WTC11 (cell line): Measurements from ENCODE around the gene HOXA7. TPM values are rescaled to one million over a fixed set of nuclear protein-coding genes. Genes with fewer than 3 reads are reported as not detected.

ENCODE experiments used
- ATAC-seq: fragments of 200-7000 bp; cut with Tn5 transposase; 2 replicates; pipeline ENCODE4 v1.10.0; 2021; ENCODE audit warnings: mild to moderate bottlenecking, moderate library complexity
- Bru-seq: library from RNA; stranded (reverse); fragments of 400-500 nt; gene quantifications from one replicate; lab custom pipeline; 2021; lab: Mats Ljungman, UMichigan
- CTCF ChIA-PET: fragments of 300-600 bp; sonication (Branson Sonifier 250); formaldehyde crosslinking; loops from one replicate; lab custom pipeline; 2021; ENCODE audit warnings: antibody characterized with exemption; lab: Charles Lee
- POLR2A ChIA-PET: fragments of 350-600 bp; sonication (Branson Sonifier 250); formaldehyde crosslinking; loops from one replicate; lab custom pipeline; 2021; ENCODE audit warnings: antibody characterized with exemption; lab: Charles Lee
- DNase-seq: peaks from one replicate; pipeline ENCODE4 v3.0.0; 2021; ENCODE audit warnings: low spot score
- H3K27ac Mint-ChIP-seq: 2 replicates; pipeline ENCODE4 v1.8.0; 2021; ENCODE audit warnings: mixed read lengths
- H3K27me3 Mint-ChIP-seq: 2 replicates; pipeline ENCODE4 v1.8.0; 2021; ENCODE audit warnings: low read depth, mild to moderate bottlenecking, moderate library complexity, mixed read lengths
- H3K36me3 Mint-ChIP-seq: 2 replicates; pipeline ENCODE4 v1.8.0; 2021; ENCODE audit warnings: mixed read lengths
- H3K4me1 Mint-ChIP-seq: 2 replicates; pipeline ENCODE4 v1.8.0; 2022; ENCODE audit warnings: mixed read lengths
- H3K4me3 Mint-ChIP-seq: 2 replicates; pipeline ENCODE4 v1.8.0; 2021; ENCODE audit warnings: mild to moderate bottlenecking, moderate library complexity, mixed read lengths
- H3K9me3 Mint-ChIP-seq: 2 replicates; pipeline ENCODE4 v1.8.0; 2021; ENCODE audit warnings: mixed read lengths
- CBFB ChIP-seq: sonication (generic); formaldehyde crosslinking; IDR thresholded peaks from 2 replicates; pipeline ENCODE4 v1.8.1; 2022; ENCODE audit warnings: mild to moderate bottlenecking, low read depth, missing genetic modification reagents
- ETV6 ChIP-seq: sonication (generic); formaldehyde crosslinking; IDR thresholded peaks from 2 replicates; pipeline ENCODE4 v1.8.1; 2022; ENCODE audit warnings: mild to moderate bottlenecking, missing genetic modification reagents
- GTF2I ChIP-seq: fragments of 250-450 bp; sonication (Bioruptor Pico); conservative IDR thresholded peaks from 2 replicates; pipeline ENCODE4 v1.4.0; 2021; ENCODE audit warnings: mild to moderate bottlenecking
- KAT7 ChIP-seq: sonication (generic); formaldehyde crosslinking; IDR thresholded peaks from 2 replicates; pipeline ENCODE4 v1.8.1; 2023; ENCODE audit warnings: missing genetic modification reagents, mild to moderate bottlenecking, borderline replicate concordance
- MYBL2 ChIP-seq: sonication (generic); formaldehyde crosslinking; IDR thresholded peaks from 2 replicates; pipeline ENCODE4 v1.8.1; 2023; ENCODE audit warnings: mild to moderate bottlenecking, moderate library complexity, missing genetic modification reagents
- NR2C2 ChIP-seq: sonication (generic); formaldehyde crosslinking; IDR thresholded peaks from 2 replicates; pipeline ENCODE4 v1.8.0; 2022; ENCODE audit warnings: mild to moderate bottlenecking, missing genetic modification reagents
- RORB ChIP-seq: fragments of 250-450 bp; sonication (Bioruptor Pico); IDR thresholded peaks from 2 replicates; pipeline ENCODE4 v1.9.0; 2021; ENCODE audit warnings: mild to moderate bottlenecking
- TCF7 ChIP-seq: sonication (generic); formaldehyde crosslinking; IDR thresholded peaks from 2 replicates; pipeline ENCODE4 v1.8.0; 2022; ENCODE audit warnings: mild to moderate bottlenecking, low read depth, missing genetic modification reagents, moderate library complexity
- ZNF121 ChIP-seq: sonication (generic); formaldehyde crosslinking; IDR thresholded peaks from 2 replicates; pipeline ENCODE4 v1.8.0; 2023; ENCODE audit warnings: missing genetic modification reagents
- ZNF317 ChIP-seq: sonication (generic); formaldehyde crosslinking; IDR thresholded peaks from 2 replicates; pipeline ENCODE4 v1.8.1; 2023; ENCODE audit warnings: low read depth, mild to moderate bottlenecking, moderate library complexity, missing genetic modification reagents, borderline replicate concordance
- ZNF671 ChIP-seq: fragments of 250-450 bp; sonication (Bioruptor Pico); IDR thresholded peaks from 2 replicates; pipeline ENCODE4 v1.8.0; 2021; ENCODE audit warnings: mild to moderate bottlenecking
- long read RNA-seq, 3 experiments: library from RNA in 1 of 3; library from capped mRNA in 1 of 3; library from polyadenylated mRNA in 1 of 3; unstranded in 2 of 3; stranded (forward) in 1 of 3; transcript quantifications; one replicate each; pipeline ENCODE4 v2.0.0, GENCODE V29; 2021
- total RNA-seq: library from RNA; stranded (reverse); gene quantifications from 3 replicates; pipeline ENCODE4 v1.2.3, GENCODE V29; 2021
- TF ChIP-seq, protein P1 (sequence below): sonication (generic); formaldehyde crosslinking; IDR thresholded peaks from 2 replicates; pipeline ENCODE4 v1.8.0; 2022; ENCODE audit warnings: mild to moderate bottlenecking, missing genetic modification reagents
- TF ChIP-seq, protein P2 (sequence below): sonication (generic); formaldehyde crosslinking; IDR thresholded peaks from 2 replicates; pipeline ENCODE4 v1.8.1; 2023; ENCODE audit warnings: mild to moderate bottlenecking, missing genetic modification reagents, moderate library complexity
- TF ChIP-seq, protein P3 (sequence below): sonication (generic); formaldehyde crosslinking; IDR thresholded peaks from 2 replicates; pipeline ENCODE4 v1.8.1; 2022; ENCODE audit warnings: missing genetic modification reagents, borderline replicate concordance
- TF ChIP-seq, protein P4 (sequence below): sonication (generic); formaldehyde crosslinking; IDR thresholded peaks from 2 replicates; pipeline ENCODE4 v1.8.0; 2022; ENCODE audit warnings: mild to moderate bottlenecking, missing genetic modification reagents
- TF ChIP-seq, protein P5 (sequence below): fragments of 250-450 bp; sonication (Bioruptor Pico); IDR thresholded peaks from 2 replicates; pipeline ENCODE4 v1.8.0; 2021; ENCODE audit warnings: mild to moderate bottlenecking
- TF ChIP-seq, protein P6 (sequence below): fragments of 250-450 bp; sonication (Bioruptor Pico); IDR thresholded peaks from 2 replicates; pipeline ENCODE4 v1.9.0; 2021; ENCODE audit warnings: mild to moderate bottlenecking, borderline replicate concordance
- TF ChIP-seq, protein P7 (sequence below): sonication (generic); formaldehyde crosslinking; IDR thresholded peaks from 2 replicates; pipeline ENCODE4 v1.8.0; 2022; ENCODE audit warnings: mild to moderate bottlenecking, missing genetic modification reagents

The HOXA7 gene
- not detected in 3 replicates for total RNA-seq
- not detected for Bru-seq, nascent RNA
- long read RNA-seq, experiment 1: 0 reads
- long read RNA-seq, experiment 2: 0 reads
- long read RNA-seq, experiment 3: 0 reads

DNA sequence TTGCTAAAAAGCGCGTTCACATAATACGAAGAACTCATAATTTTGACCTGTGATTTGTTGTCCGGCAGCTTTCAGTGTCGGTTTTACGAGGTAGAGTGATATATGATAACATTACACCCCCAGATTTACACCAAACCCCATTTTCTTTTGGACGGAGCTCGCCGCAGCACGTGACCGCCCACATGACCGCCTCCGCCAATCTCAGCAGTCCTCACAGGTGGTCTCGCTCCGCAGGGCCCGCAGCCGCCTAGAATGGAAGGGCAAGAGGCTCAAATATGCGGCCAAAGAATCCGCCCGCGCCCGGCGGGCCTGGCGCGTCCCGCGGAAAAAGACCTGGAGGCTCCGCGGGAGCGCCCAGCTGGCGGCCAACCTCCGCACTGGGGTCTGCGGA is at the start of gene HOXA7:
TSS of gene HOXA7 (minus strand) at position 168 of the 391 bp plus-strand sequence. CDS start at position 38, 130 bp downstream.
- TF ChIP-seq, protein P1, sequence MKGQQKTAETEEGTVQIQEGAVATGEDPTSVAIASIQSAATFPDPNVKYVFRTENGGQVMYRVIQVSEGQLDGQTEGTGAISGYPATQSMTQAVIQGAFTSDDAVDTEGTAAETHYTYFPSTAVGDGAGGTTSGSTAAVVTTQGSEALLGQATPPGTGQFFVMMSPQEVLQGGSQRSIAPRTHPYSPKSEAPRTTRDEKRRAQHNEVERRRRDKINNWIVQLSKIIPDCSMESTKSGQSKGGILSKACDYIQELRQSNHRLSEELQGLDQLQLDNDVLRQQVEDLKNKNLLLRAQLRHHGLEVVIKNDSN (CRISPR knock-in tag): peak; percentile 97
- TF ChIP-seq, protein P2, sequence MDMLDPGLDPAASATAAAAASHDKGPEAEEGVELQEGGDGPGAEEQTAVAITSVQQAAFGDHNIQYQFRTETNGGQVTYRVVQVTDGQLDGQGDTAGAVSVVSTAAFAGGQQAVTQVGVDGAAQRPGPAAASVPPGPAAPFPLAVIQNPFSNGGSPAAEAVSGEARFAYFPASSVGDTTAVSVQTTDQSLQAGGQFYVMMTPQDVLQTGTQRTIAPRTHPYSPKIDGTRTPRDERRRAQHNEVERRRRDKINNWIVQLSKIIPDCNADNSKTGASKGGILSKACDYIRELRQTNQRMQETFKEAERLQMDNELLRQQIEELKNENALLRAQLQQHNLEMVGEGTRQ (CRISPR knock-in tag): peak; percentile 94
- TF ChIP-seq ETV6 (CRISPR knock-in tag): no peak
- ChIA-PET CTCF (interaction anchor here (0.9 to 1.5 kb wide), 5 partner anchors 9 to 787 kb away, joined by 3 to 8 read pairs (median 3); partner anchors contain the start of genes HOXA5 and HOXA9), POLR2A (no interaction called here)

DNA sequence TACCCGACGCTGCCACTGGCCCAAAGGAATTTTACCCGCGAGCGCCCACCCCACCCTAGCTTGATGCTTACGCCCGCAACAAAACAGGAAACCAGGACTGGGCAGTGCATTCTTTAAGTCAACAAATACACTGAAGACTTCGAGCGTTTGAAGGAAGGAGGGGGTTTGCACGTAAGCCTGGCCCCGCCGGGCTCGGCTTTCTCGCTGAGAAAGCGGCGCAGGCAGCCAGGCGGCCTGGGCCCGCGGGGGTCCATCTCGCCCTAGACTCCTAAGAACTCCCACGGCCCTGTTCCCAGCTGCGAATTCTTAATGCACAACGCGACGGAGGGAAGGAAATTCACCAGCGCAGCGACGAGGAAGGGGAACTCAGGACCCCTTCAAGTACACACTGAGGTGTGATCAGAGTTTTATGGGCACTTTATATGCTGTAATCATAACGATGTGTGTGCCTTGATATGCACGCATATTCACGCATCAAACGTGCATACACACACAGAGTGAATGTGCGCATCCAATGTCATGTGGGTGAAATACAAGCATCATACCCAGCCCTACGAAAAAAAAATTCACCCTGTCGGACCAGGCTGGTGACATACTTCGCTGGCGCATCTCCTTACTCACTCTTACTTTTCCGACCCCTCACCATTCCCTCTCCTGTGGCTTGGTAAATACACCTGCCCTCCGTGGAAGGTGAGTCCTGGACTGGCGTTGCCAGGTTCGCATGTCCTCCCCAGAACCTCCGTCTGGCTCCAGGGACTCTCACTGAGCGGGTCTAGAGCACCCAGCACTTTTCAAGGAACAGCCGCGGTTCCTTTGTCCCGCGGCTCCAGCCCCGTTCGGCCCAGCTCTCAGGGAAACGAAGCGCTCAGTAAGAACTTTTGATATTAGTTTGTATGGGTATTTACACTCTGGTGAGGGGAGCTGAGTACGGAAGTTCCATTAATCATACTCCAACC is 49.1 kb upstream of the HOXA7 start:
- Mint-ChIP-seq H3K9me3 (no peaks in the 10 kb centered on the region), H3K4me1 (peaks cover 30% of the 10 kb centered on the region), H3K4me3 (peak overlapping the region; percentile 41), H3K36me3 (no peaks in the 10 kb centered on the region), H3K27ac (no peak overlapping the region), H3K27me3 (peaks cover 100% of the 10 kb centered on the region)
- ATAC-seq: no peak
- ChIA-PET CTCF (interaction anchor here (1.0 to 2.4 kb wide), 5 partner anchors 10 to 400 kb away, joined by 3 to 12 read pairs (median 4); no protein-coding TSS in a partner anchor), POLR2A (interaction anchor here (0.8 kb wide), 1 partner anchor 30 kb away, joined by 3 read pairs; no protein-coding TSS in a partner anchor)
- DNase-seq: no peak
- TF ChIP-seq, protein P3, sequence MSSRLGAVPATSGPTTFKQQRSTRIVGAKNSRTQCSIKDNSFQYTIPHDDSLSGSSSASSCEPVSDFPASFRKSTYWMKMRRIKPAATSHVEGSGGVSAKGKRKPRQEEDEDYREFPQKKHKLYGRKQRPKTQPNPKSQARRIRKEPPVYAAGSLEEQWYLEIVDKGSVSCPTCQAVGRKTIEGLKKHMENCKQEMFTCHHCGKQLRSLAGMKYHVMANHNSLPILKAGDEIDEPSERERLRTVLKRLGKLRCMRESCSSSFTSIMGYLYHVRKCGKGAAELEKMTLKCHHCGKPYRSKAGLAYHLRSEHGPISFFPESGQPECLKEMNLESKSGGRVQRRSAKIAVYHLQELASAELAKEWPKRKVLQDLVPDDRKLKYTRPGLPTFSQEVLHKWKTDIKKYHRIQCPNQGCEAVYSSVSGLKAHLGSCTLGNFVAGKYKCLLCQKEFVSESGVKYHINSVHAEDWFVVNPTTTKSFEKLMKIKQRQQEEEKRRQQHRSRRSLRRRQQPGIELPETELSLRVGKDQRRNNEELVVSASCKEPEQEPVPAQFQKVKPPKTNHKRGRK: no peak
- TF ChIP-seq CBFB (CRISPR knock-in tag) (no peak), ZNF121 (no peak), KAT7 (CRISPR knock-in tag) (no peak), MYBL2 (CRISPR knock-in tag) (no peak), ZNF317 (CRISPR knock-in tag) (no peak), NR2C2 (CRISPR knock-in tag) (no peak), ZNF671 (CRISPR knock-in tag) (no peak), RORB (CRISPR knock-in tag) (no peak), TCF7 (CRISPR knock-in tag) (no peak), GTF2I (CRISPR knock-in tag) (no peak)
- TF ChIP-seq, protein P4, sequence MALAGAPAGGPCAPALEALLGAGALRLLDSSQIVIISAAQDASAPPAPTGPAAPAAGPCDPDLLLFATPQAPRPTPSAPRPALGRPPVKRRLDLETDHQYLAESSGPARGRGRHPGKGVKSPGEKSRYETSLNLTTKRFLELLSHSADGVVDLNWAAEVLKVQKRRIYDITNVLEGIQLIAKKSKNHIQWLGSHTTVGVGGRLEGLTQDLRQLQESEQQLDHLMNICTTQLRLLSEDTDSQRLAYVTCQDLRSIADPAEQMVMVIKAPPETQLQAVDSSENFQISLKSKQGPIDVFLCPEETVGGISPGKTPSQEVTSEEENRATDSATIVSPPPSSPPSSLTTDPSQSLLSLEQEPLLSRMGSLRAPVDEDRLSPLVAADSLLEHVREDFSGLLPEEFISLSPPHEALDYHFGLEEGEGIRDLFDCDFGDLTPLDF (CRISPR knock-in tag): no peak
- TF ChIP-seq, protein P5, sequence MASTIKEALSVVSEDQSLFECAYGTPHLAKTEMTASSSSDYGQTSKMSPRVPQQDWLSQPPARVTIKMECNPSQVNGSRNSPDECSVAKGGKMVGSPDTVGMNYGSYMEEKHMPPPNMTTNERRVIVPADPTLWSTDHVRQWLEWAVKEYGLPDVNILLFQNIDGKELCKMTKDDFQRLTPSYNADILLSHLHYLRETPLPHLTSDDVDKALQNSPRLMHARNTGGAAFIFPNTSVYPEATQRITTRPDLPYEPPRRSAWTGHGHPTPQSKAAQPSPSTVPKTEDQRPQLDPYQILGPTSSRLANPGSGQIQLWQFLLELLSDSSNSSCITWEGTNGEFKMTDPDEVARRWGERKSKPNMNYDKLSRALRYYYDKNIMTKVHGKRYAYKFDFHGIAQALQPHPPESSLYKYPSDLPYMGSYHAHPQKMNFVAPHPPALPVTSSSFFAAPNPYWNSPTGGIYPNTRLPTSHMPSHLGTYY: no peak
- TF ChIP-seq, protein P1 (CRISPR knock-in tag): no peak
- TF ChIP-seq, protein P6, sequence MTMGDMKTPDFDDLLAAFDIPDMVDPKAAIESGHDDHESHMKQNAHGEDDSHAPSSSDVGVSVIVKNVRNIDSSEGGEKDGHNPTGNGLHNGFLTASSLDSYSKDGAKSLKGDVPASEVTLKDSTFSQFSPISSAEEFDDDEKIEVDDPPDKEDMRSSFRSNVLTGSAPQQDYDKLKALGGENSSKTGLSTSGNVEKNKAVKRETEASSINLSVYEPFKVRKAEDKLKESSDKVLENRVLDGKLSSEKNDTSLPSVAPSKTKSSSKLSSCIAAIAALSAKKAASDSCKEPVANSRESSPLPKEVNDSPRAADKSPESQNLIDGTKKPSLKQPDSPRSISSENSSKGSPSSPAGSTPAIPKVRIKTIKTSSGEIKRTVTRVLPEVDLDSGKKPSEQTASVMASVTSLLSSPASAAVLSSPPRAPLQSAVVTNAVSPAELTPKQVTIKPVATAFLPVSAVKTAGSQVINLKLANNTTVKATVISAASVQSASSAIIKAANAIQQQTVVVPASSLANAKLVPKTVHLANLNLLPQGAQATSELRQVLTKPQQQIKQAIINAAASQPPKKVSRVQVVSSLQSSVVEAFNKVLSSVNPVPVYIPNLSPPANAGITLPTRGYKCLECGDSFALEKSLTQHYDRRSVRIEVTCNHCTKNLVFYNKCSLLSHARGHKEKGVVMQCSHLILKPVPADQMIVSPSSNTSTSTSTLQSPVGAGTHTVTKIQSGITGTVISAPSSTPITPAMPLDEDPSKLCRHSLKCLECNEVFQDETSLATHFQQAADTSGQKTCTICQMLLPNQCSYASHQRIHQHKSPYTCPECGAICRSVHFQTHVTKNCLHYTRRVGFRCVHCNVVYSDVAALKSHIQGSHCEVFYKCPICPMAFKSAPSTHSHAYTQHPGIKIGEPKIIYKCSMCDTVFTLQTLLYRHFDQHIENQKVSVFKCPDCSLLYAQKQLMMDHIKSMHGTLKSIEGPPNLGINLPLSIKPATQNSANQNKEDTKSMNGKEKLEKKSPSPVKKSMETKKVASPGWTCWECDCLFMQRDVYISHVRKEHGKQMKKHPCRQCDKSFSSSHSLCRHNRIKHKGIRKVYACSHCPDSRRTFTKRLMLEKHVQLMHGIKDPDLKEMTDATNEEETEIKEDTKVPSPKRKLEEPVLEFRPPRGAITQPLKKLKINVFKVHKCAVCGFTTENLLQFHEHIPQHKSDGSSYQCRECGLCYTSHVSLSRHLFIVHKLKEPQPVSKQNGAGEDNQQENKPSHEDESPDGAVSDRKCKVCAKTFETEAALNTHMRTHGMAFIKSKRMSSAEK (CRISPR knock-in tag): no peak
- TF ChIP-seq, protein P7, sequence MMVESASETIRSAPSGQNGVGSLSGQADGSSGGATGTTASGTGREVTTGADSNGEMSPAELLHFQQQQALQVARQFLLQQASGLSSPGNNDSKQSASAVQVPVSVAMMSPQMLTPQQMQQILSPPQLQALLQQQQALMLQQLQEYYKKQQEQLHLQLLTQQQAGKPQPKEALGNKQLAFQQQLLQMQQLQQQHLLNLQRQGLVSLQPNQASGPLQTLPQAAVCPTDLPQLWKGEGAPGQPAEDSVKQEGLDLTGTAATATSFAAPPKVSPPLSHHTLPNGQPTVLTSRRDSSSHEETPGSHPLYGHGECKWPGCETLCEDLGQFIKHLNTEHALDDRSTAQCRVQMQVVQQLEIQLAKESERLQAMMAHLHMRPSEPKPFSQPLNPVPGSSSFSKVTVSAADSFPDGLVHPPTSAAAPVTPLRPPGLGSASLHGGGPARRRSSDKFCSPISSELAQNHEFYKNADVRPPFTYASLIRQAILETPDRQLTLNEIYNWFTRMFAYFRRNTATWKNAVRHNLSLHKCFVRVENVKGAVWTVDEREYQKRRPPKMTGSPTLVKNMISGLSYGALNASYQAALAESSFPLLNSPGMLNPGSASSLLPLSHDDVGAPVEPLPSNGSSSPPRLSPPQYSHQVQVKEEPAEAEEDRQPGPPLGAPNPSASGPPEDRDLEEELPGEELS (CRISPR knock-in tag): no peak

More for the DNA sequence above, at the start of gene HOXA7:
- Mint-ChIP-seq H3K4me1 (peaks cover 13% of the 10 kb centered on the region), H3K27ac (no peak within 1 kb of the TSS), H3K9me3 (no peaks in the 10 kb centered on the region), H3K27me3 (peaks cover 100% of the 10 kb centered on the region), H3K36me3 (peaks cover 3% of the 10 kb centered on the region), H3K4me3 (peak within 1 kb of the TSS; percentile 70)
- ATAC-seq: peak; percentile 10
- DNase-seq: peak; percentile 79
